GM06990 (cell line): ENCODE results near the gene AP4B1.

ENCODE experiments used
- DNase-seq: peaks from one replicate; pipeline ENCODE4 v3.0.0-alpha.2; 2011; ENCODE audit not compliant: insufficient read length; ENCODE audit errors: extremely low read depth
- H3K27me3 ChIP-seq: replicated peaks from 2 replicates; pipeline ENCODE4 v1.6.0; 2011; ENCODE audit warnings: low read length; ENCODE audit not compliant: control insufficient read depth, insufficient read depth
- H3K36me3 ChIP-seq: 2 replicates; pipeline ENCODE4 v1.5.1; 2011; ENCODE audit warnings: low read length; ENCODE audit not compliant: control insufficient read depth, insufficient read depth
- H3K4me3 ChIP-seq: replicated peaks from 2 replicates; pipeline ENCODE4 v1.5.1; 2011; ENCODE audit warnings: low read depth, mild to moderate bottlenecking, control low read depth, low read length
- CTCF ChIP-seq: IDR thresholded peaks from 2 replicates; pipeline ENCODE4 v1.5.1; 2011; ENCODE audit warnings: low read length, control low read depth, mild to moderate bottlenecking, inconsistent platforms; ENCODE audit not compliant: insufficient read depth, poor library complexity, severe bottlenecking

AP4B1 gene

GRCh38 chr1:113918243-113918642 is 13.6 kb upstream of the AP4B1 start:
- no peak for DNase-seq
- Histone ChIP-seq H3K27me3 (no peaks in the 10 kb centered on the region), H3K36me3 (no peaks in the 10 kb centered on the region), H3K4me3 (no peak overlapping the region)
- TF ChIP-seq CTCF = no peak

GRCh38 chr1:113917400-113918082 is 12.9 kb upstream of the AP4B1 start:
- TF ChIP-seq CTCF = no peak
- Histone ChIP-seq H3K27me3 (no peaks in the 10 kb centered on the region), H3K36me3 (peaks cover 3% of the 10 kb centered on the region), H3K4me3 (no peak overlapping the region)
- DNase-seq = no peak

- H3K4me3 ChIP-seq = no peak overlapping the region
- no peak for DNase-seq
- H3K36me3 ChIP-seq = peaks cover 5% of the 10 kb centered on the region
- TF ChIP-seq CTCF = no peak
- no peaks in the 10 kb centered on the region for H3K27me3 ChIP-seq
Observed at GRCh38 chr1:113916974-113917373, 12.4 kb upstream of the AP4B1 start.

- Histone ChIP-seq H3K4me3 (no peak overlapping the region), H3K27me3 (no peaks in the 10 kb centered on the region), H3K36me3 (peaks cover 12% of the 10 kb centered on the region)
- DNase-seq = no peak
- TF ChIP-seq CTCF = no peak
Observed at GRCh38 chr1:113913887-113914664, 9.5 kb upstream of the AP4B1 start.

- Histone ChIP-seq H3K4me3 (no peak overlapping the region), H3K36me3 (peaks cover 13% of the 10 kb centered on the region), H3K27me3 (no peaks in the 10 kb centered on the region)
- TF ChIP-seq CTCF = no peak
- DNase-seq = no peak
Observed at GRCh38 chr1:113913312-113913668, 8.7 kb upstream of the AP4B1 start.
